Activated CD4-positive, alpha-beta memory T cell treated with anti-CD3 and anti-CD28 coated beads, Interleukin-2, amount 10 ng/mL, durations not matched to agents 7 days and 5 days (primary cell): ENCODE measurements around the gene YLPM1. TPM values are rescaled to one million over a fixed set of nuclear protein-coding genes. Genes with fewer than 3 reads are reported as not detected.
A peak's percentile ranks its signal among the peaks of the same experiment; 100 is the strongest.

ENCODE experiments used
- CTCF ChIA-PET: fragments of 350-600 bp; sonication (Branson Sonifier 250); formaldehyde crosslinking; loops from one replicate; lab custom pipeline; 2021; ENCODE audit warnings: antibody characterized with exemption, inconsistent platforms; lab: Charles Lee
- POLR2A ChIA-PET: fragments of 350-600 bp; sonication (Branson Sonifier 250); formaldehyde crosslinking; loops from one replicate; lab custom pipeline; 2021; ENCODE audit warnings: antibody characterized with exemption; lab: Charles Lee
- DNase-seq: peaks from one replicate; pipeline ENCODE4 v3.0.0-alpha.2; 2020
- H3K27ac Mint-ChIP-seq: one replicate; pipeline ENCODE4 v1.8.0; 2021; ENCODE audit warnings: mild to moderate bottlenecking, mixed read lengths
- H3K27me3 Mint-ChIP-seq: one replicate; pipeline ENCODE4 v1.8.0; 2021; ENCODE audit warnings: mixed read lengths
- H3K36me3 Mint-ChIP-seq: one replicate; pipeline ENCODE4 v1.8.0; 2021; ENCODE audit warnings: low read depth, mixed read lengths
- H3K4me1 Mint-ChIP-seq: one replicate; pipeline ENCODE4 v1.8.0; 2021; ENCODE audit warnings: mixed read lengths
- H3K4me3 Mint-ChIP-seq: one replicate; pipeline ENCODE4 v1.8.0; 2021; ENCODE audit warnings: mild to moderate bottlenecking, mixed read lengths
- H3K9me3 Mint-ChIP-seq: one replicate; pipeline ENCODE4 v1.8.0; 2021; ENCODE audit warnings: mixed read lengths
- total RNA-seq, 2 experiments: library from RNA; stranded (reverse); gene quantifications; one replicate each; pipeline ENCODE4 v1.2.3, GENCODE V29; 2021

The YLPM1 gene
- 10 to 100 TPM; 52.3 to 55.4 TPM for total RNA-seq

DNA sequence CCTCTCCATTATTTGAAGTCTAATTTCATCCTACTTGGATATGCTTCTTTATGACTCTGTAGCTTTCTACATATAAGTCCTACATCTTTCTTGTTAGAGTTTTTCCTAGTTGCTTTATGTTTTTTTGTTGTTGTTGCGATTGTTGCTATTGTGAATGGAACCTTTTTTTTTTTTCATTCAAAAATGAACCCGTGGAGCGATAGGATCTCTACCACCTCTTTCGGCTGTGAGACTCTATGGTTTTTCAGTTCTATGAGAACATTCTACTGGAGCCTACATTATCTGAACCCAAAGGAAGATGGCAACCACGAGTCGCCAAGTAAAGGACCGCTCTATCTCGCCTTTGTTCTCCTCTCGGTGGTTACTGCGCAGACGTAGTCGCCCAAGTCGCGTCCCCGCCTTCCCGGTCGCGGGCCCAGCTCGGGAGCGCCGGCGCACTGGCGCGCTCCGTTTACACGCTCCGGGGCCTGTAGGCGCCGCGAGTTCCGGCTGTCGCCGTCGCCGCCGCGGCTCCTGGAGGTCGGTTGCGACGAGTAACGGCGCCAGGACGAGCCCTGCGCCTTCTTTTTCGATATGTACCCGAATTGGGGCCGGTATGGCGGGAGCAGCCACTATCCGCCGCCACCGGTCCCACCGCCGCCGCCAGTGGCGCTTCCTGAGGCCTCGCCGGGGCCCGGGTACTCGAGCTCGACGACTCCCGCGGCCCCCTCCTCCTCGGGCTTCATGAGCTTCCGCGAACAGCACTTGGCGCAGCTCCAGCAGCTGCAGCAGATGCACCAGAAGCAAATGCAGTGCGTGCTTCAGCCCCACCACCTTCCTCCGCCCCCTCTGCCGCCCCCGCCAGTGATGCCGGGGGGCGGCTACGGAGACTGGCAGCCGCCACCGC lies at the start of gene YLPM1:
Gene YLPM1, plus strand, starts transcription at position 400 of the 886 bp plus-strand sequence. Its CDS starts 174 bp downstream, at position 574.
- Mint-ChIP-seq H3K4me1 (peaks cover 43% of the 10 kb centered on the region), H3K27ac (peak within 1 kb of the TSS; percentile 77), H3K36me3 (peaks cover 28% of the 10 kb centered on the region), H3K27me3 (no peaks in the 10 kb centered on the region), H3K9me3 (no peaks in the 10 kb centered on the region), H3K4me3 (peak within 1 kb of the TSS; percentile 87)
- CTCF ChIA-PET = interaction anchor here (0.7 to 2.9 kb wide), 27 partner anchors 9 to 678 kb away, joined by 3 to 16 read pairs (median 3); partner anchors contain the start of gene LTBP2
- POLR2A ChIA-PET = interaction anchor here (0.5 to 2.9 kb wide), 37 partner anchors 8 to 900 kb away, joined by 3 to 16 read pairs (median 4); partner anchors contain the start of genes AREL1, EIF2B2, FCF1 and LTBP2
- DNase-seq = peak; percentile 92

- peaks cover 20% of the 10 kb centered on the region for H3K36me3 Mint-ChIP-seq
- ChIA-PET CTCF (no interaction called here), POLR2A (interaction anchor here (2.7 kb wide), 1 partner anchor 50 kb away, joined by 13 read pairs; the partner anchor contains the start of gene YLPM1)
- no peak for DNase-seq
- no peaks in the 10 kb centered on the region for H3K27me3 Mint-ChIP-seq
- H3K4me1 Mint-ChIP-seq = peaks cover 47% of the 10 kb centered on the region
- peak overlapping the region; percentile 85 for H3K27ac Mint-ChIP-seq
- H3K9me3 Mint-ChIP-seq = no peaks in the 10 kb centered on the region
- H3K4me3 Mint-ChIP-seq = peak overlapping the region; percentile 95
Observed at GRCh38 chr14:74713395-74713735, 49.8 kb upstream of the YLPM1 start.

GRCh38 chr14:74720526-74720925 lies 42.6 kb upstream of the YLPM1 start:
- peaks cover 3% of the 10 kb centered on the region for H3K4me1 Mint-ChIP-seq
- no peaks in the 10 kb centered on the region for H3K27me3 Mint-ChIP-seq
- no peak for DNase-seq
- H3K4me3 Mint-ChIP-seq = no peak overlapping the region
- H3K27ac Mint-ChIP-seq = no peak overlapping the region
- POLR2A ChIA-PET = interaction anchor here (1.3 kb wide), 1 partner anchor 42 kb away, joined by 4 read pairs; the partner anchor contains the start of gene YLPM1
- H3K9me3 Mint-ChIP-seq = no peaks in the 10 kb centered on the region
- CTCF ChIA-PET = no interaction called here
- H3K36me3 Mint-ChIP-seq = peaks cover 36% of the 10 kb centered on the region

DNA sequence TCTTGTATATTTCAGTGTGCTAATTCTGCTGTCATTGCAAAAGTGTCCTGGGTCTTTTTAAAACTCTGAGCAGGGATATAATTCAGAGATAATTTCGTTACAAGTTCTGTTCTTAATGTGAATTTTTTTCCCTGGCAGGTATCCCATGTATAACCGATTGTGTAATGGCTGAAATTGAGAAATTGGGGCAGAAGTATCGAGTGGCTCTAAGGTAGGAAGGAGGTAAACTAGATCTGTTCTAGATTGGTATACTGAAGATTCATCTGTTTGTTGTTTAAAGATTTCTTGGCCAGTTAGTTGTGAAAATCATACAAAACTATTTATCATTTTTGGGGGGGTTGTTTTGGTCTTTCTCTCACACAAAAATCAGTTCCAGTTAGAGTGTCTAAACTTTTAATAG lies 40.0 kb upstream of the YLPM1 start:
- CTCF ChIA-PET = no interaction called here

GRCh38 chr14:74732387-74732786 lies 30.7 kb upstream of the YLPM1 start:
- CTCF ChIA-PET = interaction anchor here (1.1 kb wide), 1 partner anchor 128 kb away, joined by 3 read pairs; no protein-coding TSS in a partner anchor
- POLR2A ChIA-PET = no interaction called here

More for the DNA sequence above, 40.0 kb upstream of the YLPM1 start:
- Mint-ChIP-seq H3K4me3 (no peak overlapping the region), H3K4me1 (no peaks in the 10 kb centered on the region), H3K27me3 (no peaks in the 10 kb centered on the region), H3K27ac (no peak overlapping the region), H3K36me3 (peaks cover 34% of the 10 kb centered on the region), H3K9me3 (no peaks in the 10 kb centered on the region)
- POLR2A ChIA-PET = no interaction called here
- DNase-seq = no peak

DNA sequence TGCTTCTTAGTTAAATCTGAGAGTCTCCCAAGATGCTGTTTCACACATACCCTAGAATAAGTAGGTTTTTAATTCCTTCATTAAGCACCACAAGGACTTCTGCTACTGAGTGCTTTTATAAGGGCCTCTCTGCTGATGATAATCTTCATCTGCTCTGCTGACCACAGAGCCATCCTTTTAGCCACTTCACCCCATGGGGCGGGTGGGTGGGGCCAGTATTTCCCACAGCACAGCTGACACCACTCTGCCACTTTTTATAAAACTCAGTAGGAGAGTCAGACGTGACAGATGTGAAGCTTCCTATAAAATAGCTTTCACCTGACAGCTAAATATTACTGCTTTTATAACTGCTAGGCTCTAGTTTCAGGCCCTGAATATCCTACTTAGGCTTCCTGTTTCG lies 29.9 kb upstream of the YLPM1 start:
- no peak for DNase-seq
- no peaks in the 10 kb centered on the region for H3K27me3 Mint-ChIP-seq
- ChIA-PET CTCF (interaction anchor here (1.0 to 1.1 kb wide), 3 partner anchors 29 to 128 kb away, joined by 3 read pairs; no protein-coding TSS in a partner anchor), POLR2A (no interaction called here)
- no peaks in the 10 kb centered on the region for H3K4me1 Mint-ChIP-seq
- H3K9me3 Mint-ChIP-seq = no peaks in the 10 kb centered on the region
- H3K27ac Mint-ChIP-seq = no peak overlapping the region
- peaks cover 35% of the 10 kb centered on the region for H3K36me3 Mint-ChIP-seq
- H3K4me3 Mint-ChIP-seq = no peak overlapping the region

More at GRCh38 chr14:74732387-74732786, 30.7 kb upstream of the YLPM1 start:
- Mint-ChIP-seq H3K4me3 (no peak overlapping the region), H3K9me3 (no peaks in the 10 kb centered on the region), H3K36me3 (peaks cover 36% of the 10 kb centered on the region), H3K27me3 (no peaks in the 10 kb centered on the region), H3K4me1 (no peaks in the 10 kb centered on the region), H3K27ac (no peak overlapping the region)
- no peak for DNase-seq

GRCh38 chr14:74735125-74735524 lies 28.0 kb upstream of the YLPM1 start:
- H3K9me3 Mint-ChIP-seq = no peaks in the 10 kb centered on the region
- H3K27ac Mint-ChIP-seq = no peak overlapping the region
- H3K36me3 Mint-ChIP-seq = peaks cover 39% of the 10 kb centered on the region
- no peaks in the 10 kb centered on the region for H3K27me3 Mint-ChIP-seq
- no peak overlapping the region for H3K4me3 Mint-ChIP-seq
- H3K4me1 Mint-ChIP-seq = no peaks in the 10 kb centered on the region
- ChIA-PET POLR2A (interaction anchor here (2.2 kb wide), 1 partner anchor 28 kb away, joined by 8 read pairs; the partner anchor contains the start of gene YLPM1), CTCF (no interaction called here)
- DNase-seq = no peak

GRCh38 chr14:74737753-74738325 lies 25.3 kb upstream of the YLPM1 start:
- DNase-seq = no peak
- no peaks in the 10 kb centered on the region for H3K4me1 Mint-ChIP-seq
- H3K27ac Mint-ChIP-seq = no peak overlapping the region
- H3K36me3 Mint-ChIP-seq = peaks cover 30% of the 10 kb centered on the region
- no peaks in the 10 kb centered on the region for H3K27me3 Mint-ChIP-seq
- ChIA-PET POLR2A (no interaction called here), CTCF (no interaction called here)
- H3K4me3 Mint-ChIP-seq = no peak overlapping the region
- H3K9me3 Mint-ChIP-seq = no peaks in the 10 kb centered on the region

GRCh38 chr14:74739293-74740030 lies 23.7 kb upstream of the YLPM1 start:
- H3K4me1 Mint-ChIP-seq = no peaks in the 10 kb centered on the region
- H3K9me3 Mint-ChIP-seq = no peaks in the 10 kb centered on the region
- CTCF ChIA-PET = no interaction called here
- no peak overlapping the region for H3K4me3 Mint-ChIP-seq
- DNase-seq = no peak
- no peaks in the 10 kb centered on the region for H3K27me3 Mint-ChIP-seq
- POLR2A ChIA-PET = no interaction called here
- peaks cover 30% of the 10 kb centered on the region for H3K36me3 Mint-ChIP-seq
- no peak overlapping the region for H3K27ac Mint-ChIP-seq

DNA sequence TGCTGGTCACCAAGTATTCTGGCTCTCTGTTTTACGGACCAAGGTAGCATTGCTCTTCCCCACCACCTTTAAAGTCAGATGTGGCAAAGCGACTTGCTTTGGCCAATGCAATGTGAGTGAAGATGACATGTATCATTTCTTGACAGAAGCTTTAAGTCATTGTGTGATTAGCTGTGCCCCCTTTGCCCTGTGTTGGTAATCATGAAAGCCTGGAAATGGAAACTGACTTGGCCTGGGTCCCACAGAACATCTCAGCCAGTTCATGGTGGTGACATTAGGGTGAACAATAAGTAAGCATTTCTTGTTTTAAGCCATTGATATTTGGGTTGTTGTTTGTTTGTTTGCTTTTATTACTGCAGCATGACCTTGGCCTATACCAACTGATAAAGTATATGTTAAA lies 15.9 kb upstream of the YLPM1 start:
- CTCF ChIA-PET = no interaction called here
- peaks cover 3% of the 10 kb centered on the region for H3K9me3 Mint-ChIP-seq

DNA sequence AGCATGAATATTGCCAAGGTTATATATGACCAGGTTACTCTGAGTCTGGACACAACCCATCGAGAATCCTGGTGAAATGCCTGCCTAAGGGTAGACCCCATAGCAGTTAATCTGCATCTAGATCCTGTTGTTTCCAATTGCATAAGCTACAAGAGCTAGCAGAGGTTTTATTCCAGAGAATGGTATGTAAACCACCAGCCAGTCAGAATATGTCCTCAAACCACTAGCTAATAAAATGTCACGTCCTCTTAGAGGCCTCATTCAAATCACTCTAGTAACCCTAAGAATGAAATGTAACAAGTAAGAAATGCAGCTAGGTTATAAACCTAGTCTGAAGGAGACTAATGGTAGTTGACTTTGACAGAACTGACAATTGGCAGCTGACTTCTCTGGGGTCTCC lies 9.0 kb upstream of the YLPM1 start:
- CTCF ChIA-PET = interaction anchor here (0.5 to 1.5 kb wide), 2 partner anchors 9 to 75 kb away, joined by 3 to 4 read pairs; partner anchors contain the start of gene YLPM1
- H3K27me3 Mint-ChIP-seq = no peaks in the 10 kb centered on the region
- H3K9me3 Mint-ChIP-seq = peaks cover 13% of the 10 kb centered on the region
- no peak overlapping the region for H3K4me3 Mint-ChIP-seq
- peaks cover 2% of the 10 kb centered on the region for H3K36me3 Mint-ChIP-seq
- H3K4me1 Mint-ChIP-seq = no peaks in the 10 kb centered on the region
- H3K27ac Mint-ChIP-seq = no peak overlapping the region
- no peak for DNase-seq
- POLR2A ChIA-PET = interaction anchor here (3.8 kb wide), 1 partner anchor 9 kb away, joined by 14 read pairs; the partner anchor contains the start of gene YLPM1

More for the DNA sequence above, 15.9 kb upstream of the YLPM1 start:
- Mint-ChIP-seq H3K27me3 (no peaks in the 10 kb centered on the region), H3K4me1 (no peaks in the 10 kb centered on the region), H3K36me3 (no peaks in the 10 kb centered on the region), H3K4me3 (no peak overlapping the region), H3K27ac (no peak overlapping the region)
- POLR2A ChIA-PET = no interaction called here
- DNase-seq = no peak

GRCh38 chr14:74754899-74755298 lies 8.2 kb upstream of the YLPM1 start:
- H3K36me3 Mint-ChIP-seq = peaks cover 2% of the 10 kb centered on the region
- POLR2A ChIA-PET = interaction anchor here (3.8 kb wide), 1 partner anchor 9 kb away, joined by 14 read pairs; the partner anchor contains the start of gene YLPM1
- no peaks in the 10 kb centered on the region for H3K27me3 Mint-ChIP-seq
- H3K4me3 Mint-ChIP-seq = no peak overlapping the region
- H3K4me1 Mint-ChIP-seq = no peaks in the 10 kb centered on the region
- peaks cover 13% of the 10 kb centered on the region for H3K9me3 Mint-ChIP-seq
- CTCF ChIA-PET = interaction anchor here (1.5 kb wide), 1 partner anchor 9 kb away, joined by 4 read pairs; the partner anchor contains the start of gene YLPM1
- H3K27ac Mint-ChIP-seq = no peak overlapping the region
- DNase-seq = no peak
